Heart right ventricle (tissue), 16 donors: ENCODE measurements around the gene PLEKHM1. TPM values are rescaled to one million over a fixed set of nuclear protein-coding genes. Genes with fewer than 3 reads are reported as not detected.

Experiments used
- ATAC-seq, 8 donors: fragments of 200-7000 bp; cut with Tn5 transposase; one replicate each; pipeline ENCODE4 v1.9.1; 2020; ENCODE audit warnings: mild to moderate bottlenecking in 8 of 8, moderate library complexity in 8 of 8, moderate number of reproducible peaks in 1 of 8
- DNase-seq, 2 donors: peaks; one replicate each; pipeline ENCODE4 v3.0.0-alpha.2; 2020
- H3K27ac ChIP-seq, 10 donors: fragments of 200-600 bp; sonication (generic) in 2 of 10; one replicate each; pipeline versions ENCODE4 v1.5.0 to v1.8.0; 2020 to 2022; ENCODE audit warnings: mild to moderate bottlenecking in 3 of 10
- H3K27me3 ChIP-seq, 7 donors: fragments of 200-600 bp; one replicate each; pipeline ENCODE4 v1.8.0; 2021 to 2022; ENCODE audit warnings: mild to moderate bottlenecking in 2 of 7
- H3K36me3 ChIP-seq, 9 donors: fragments of 200-600 bp; sonication (generic) in 1 of 9; one replicate each; pipeline versions ENCODE4 v1.5.0 to v1.8.0; 2020 to 2022; ENCODE audit warnings: mild to moderate bottlenecking in 2 of 9
- H3K4me1 ChIP-seq, 9 donors: fragments of 200-600 bp; sonication (generic) in 1 of 9; one replicate each; pipeline versions ENCODE4 v1.5.0 to v1.8.0; 2020 to 2022; ENCODE audit warnings: mild to moderate bottlenecking in 4 of 9
- H3K4me3 ChIP-seq, 10 donors: fragments of 200-600 bp; sonication (generic) in 2 of 10; one replicate each; pipeline versions ENCODE4 v1.5.0 to v1.8.0; 2020 to 2022; ENCODE audit warnings: mild to moderate bottlenecking in 7 of 10, moderate library complexity in 2 of 10
- H3K9me3 ChIP-seq, 11 donors: fragments of 200-600 bp in 10 of 11; sonication (generic) in 2 of 11; one replicate each; pipeline versions ENCODE4 v1.5.0 to v1.8.0; 2013 to 2022; ENCODE audit warnings: mild to moderate bottlenecking in 2 of 11, control low read depth in 1 of 11, moderate library complexity in 1 of 11
- CTCF ChIP-seq, 9 donors: fragments of 200-600 bp; sonication (generic) in 2 of 9; IDR thresholded peaks; one replicate each; pipeline versions ENCODE4 v1.5.0 to v1.8.0; 2021 to 2022; ENCODE audit warnings: antibody characterized with exemption in 9 of 9, mild to moderate bottlenecking in 5 of 9, moderate library complexity in 1 of 9
- WGBS, 2 donors: extraction: QIAGEN DNeasy Blood & Tissue Kit; methylation state at CpG; one replicate each; pipeline ENCODE4 v1.1.7; 2013; ENCODE audit warnings: inconsistent platforms in 1 of 2; 5-methylcytosine and 5-hydroxymethylcytosine counted together
- intact Hi-C, 10 donors: fragments of 100-400 bp; cut with DNase I; formaldehyde crosslinking; loops; one replicate each; pipeline versions ENCODE4 v1.11.1 to v1.14.2; 2022
- polyA plus RNA-seq, 2 donors: library from polyadenylated mRNA; stranded (reverse); fragments of 200-250 nt; gene quantifications; one replicate each; pipeline ENCODE4 v1.2.3, GENCODE V29; 2013
- total RNA-seq, 10 donors: library from RNA; stranded (reverse); fragmentation: NEBNext Ultra II Directional in 3 of 10; extraction: Animal tissue kit (Norgen Biotek cat#: 25700) in 3 of 10; gene quantifications; one replicate each; pipeline versions ENCODE4 v1.2.1 to v1.2.4, GENCODE V29; 2021 to 2023
- donor health status: Arrhythmogenic right ventricular cardiomyopathy.
- donor health status: ischemic (EF 13 %, LVEDD 7.1; RV severe dilation, severe dysfunction).
- donor health status: healthy with polysubstance abuse.
- donor health status: DM: no; HTN: yes; CAD: no.
- donor health status: DM: no; HTN: no; CAD: no.
- donor health status: ischemic (EF 25% LVEDD 6.9; RV normal size, moderate dysfunction).
- donor health status: ischemic (EF 25% LVEDD 5.7; RV mildly dilated, moderate dysfunction).
- donor health status: healthy.
- donor health status: DM: yes; HTN: yes; CAD: no.
- donor health status: Ischemic cardiomyopathy.
- donor health status: ischemic (EF 35%, LVEDD 5.7; RV mildly dilated, moderate dysfunction).
- donor health status: nonischemic (EF 11% LVEDD 7.7; RV severe dilation, severe dysfunction).
- donor health status: DM: yes; HTN: yes; CAD: no.
- donor health status: PGD.
- donor health status: ischemic (EF 29% LVEDD 5.4; RV normal size, mild dysfunction).
- donor health status: nonischemic (EF 23%, LVEDD 6.1; RV moderate dilation, normal function).

The PLEKHM1 gene
- total and polyA plus RNA-seq, 12 donors, result 9.9 to 46.9 (median 25.6) TPM

GRCh38 chr17:45389354-45389753 is 101.2 kb downstream of the PLEKHM1 start:
- H3K36me3 ChIP-seq, result peaks cover 0 to 8% (median under 1%) of the 10 kb centered on the region in 9 donors
- no peak for DNase-seq
- H3K4me3 ChIP-seq, result no peak overlapping the region
- peaks cover 0 to 24% (median 14%) of the 10 kb centered on the region in 9 donors for H3K4me1 ChIP-seq
- no peaks in the 10 kb centered on the region for H3K9me3 ChIP-seq
- 52 to 56% methylated on average over 3 of the region's 3 CpGs for WGBS, 2 donors
- ATAC-seq, result no peak
- H3K27ac ChIP-seq, result no peak overlapping the region
- peaks cover 0 to 8% (median 0%) of the 10 kb centered on the region in 7 donors for H3K27me3 ChIP-seq
- intact Hi-C loops, result loop anchor here in 5 of 10 donors (5.0 to 10.0 kb wide), 4 partner anchors 112 to 255 kb away; partner anchors contain the start of genes ACBD4 (in 1 of the 5), FMNL1 (in 1 of the 5) and PLCD3 (in 1 of the 5)
- TF ChIP-seq CTCF (IDR thresholded peaks at IDR 0.05), result no peak

GRCh38 chr17:45388604-45389325 is 101.8 kb downstream of the PLEKHM1 start:
- ATAC-seq, result no peak
- intact Hi-C loops, result loop anchor here in 5 of 10 donors (5.0 to 10.0 kb wide), 4 partner anchors 111 to 254 kb away; partner anchors contain the start of genes ACBD4 (in 1 of the 5), FMNL1 (in 1 of the 5) and PLCD3 (in 1 of the 5)

GRCh38 chr17:45387739-45388138 is 102.8 kb downstream of the PLEKHM1 start:
- intact Hi-C loops, result loop anchor here in 6 of 10 donors (1.0 to 10.0 kb wide), 5 partner anchors 110 to 253 kb away; partner anchors contain the start of genes ACBD4 (in 1 of the 6), FMNL1 (in 1 of the 6) and PLCD3 (in 1 of the 6)
- Histone ChIP-seq H3K4me1 (peaks cover 0 to 26% (median 14%) of the 10 kb centered on the region in 9 donors), H3K36me3 (no peaks in the 10 kb centered on the region), H3K4me3 (no peak overlapping the region), H3K27ac (no peak overlapping the region), H3K9me3 (no peaks in the 10 kb centered on the region), H3K27me3 (peaks cover 0 to 8% (median 0%) of the 10 kb centered on the region in 7 donors)
- no peak for TF ChIP-seq CTCF (IDR thresholded peaks at IDR 0.05)
- no peak for DNase-seq
- WGBS, 2 donors, result 90 to 97% methylated on average over 3 of the region's 3 CpGs
- no peak for ATAC-seq

More at GRCh38 chr17:45388604-45389325, 101.8 kb downstream of the PLEKHM1 start:
- H3K9me3 ChIP-seq, result no peaks in the 10 kb centered on the region
- no peak overlapping the region for H3K27ac ChIP-seq
- no peak overlapping the region for H3K4me3 ChIP-seq
- no peak for TF ChIP-seq CTCF (IDR thresholded peaks at IDR 0.05)
- H3K36me3 ChIP-seq, result peaks cover 0 to 2% (median 0%) of the 10 kb centered on the region in 9 donors
- peaks cover 0 to 8% (median 0%) of the 10 kb centered on the region in 7 donors for H3K27me3 ChIP-seq
- DNase-seq, result no peak
- WGBS, 2 donors, result 67 to 69% methylated on average over 10 of the region's 10 CpGs
- H3K4me1 ChIP-seq, result peaks cover 0 to 26% (median 14%) of the 10 kb centered on the region in 9 donors

GRCh38 chr17:45386178-45386577 is 104.3 kb downstream of the PLEKHM1 start:
- H3K9me3 ChIP-seq, result no peaks in the 10 kb centered on the region
- 56 to 63% methylated on average over 4 of the region's 4 CpGs for WGBS, 2 donors
- peaks cover 0 to 40% (median 14%) of the 10 kb centered on the region in 9 donors for H3K4me1 ChIP-seq
- H3K4me3 ChIP-seq, result no peak overlapping the region
- no peak overlapping the region for H3K27ac ChIP-seq
- H3K36me3 ChIP-seq, result no peaks in the 10 kb centered on the region
- intact Hi-C loops, result loop anchor here in 5 of 10 donors (5.0 to 10.0 kb wide), 4 partner anchors 109 to 251 kb away; partner anchors contain the start of genes ACBD4 (in 1 of the 5), FMNL1 (in 1 of the 5) and PLCD3 (in 1 of the 5)
- no peak for ATAC-seq
- TF ChIP-seq CTCF (IDR thresholded peaks at IDR 0.05), result no peak
- DNase-seq, result no peak
- peaks cover 0 to 8% (median 0%) of the 10 kb centered on the region in 7 donors for H3K27me3 ChIP-seq

Other genes starting within 250 kb of the PLEKHM1 start
- under 1 TPM in 2 of 10 donors, not detected in 8; 0.13 to 0.16 TPM for gene SPATA32, start 228.6 kb downstream of the PLEKHM1 start, total RNA-seq
- gene SPATA32, start 228.6 kb downstream of the PLEKHM1 start, polyA plus RNA-seq, result not detected
- gene MAP3K14, start 173.7 kb downstream of the PLEKHM1 start, total RNA-seq, result 10 to 100 TPM in 9 of 10 donors, 1 to 10 TPM in 1; 6.7 to 24.1 (median 12.6) TPM
- gene MAP3K14, start 173.7 kb downstream of the PLEKHM1 start, polyA plus RNA-seq, result 10 to 100 TPM in 1 of 2 donors, 1 to 10 TPM in 1; 7.9 to 15.9 TPM
- gene ARHGAP27, start 57.9 kb downstream of the PLEKHM1 start, total RNA-seq, result 10 to 100 TPM; 15.2 to 46.9 (median 25.3) TPM
- gene ARHGAP27, start 57.9 kb downstream of the PLEKHM1 start, polyA plus RNA-seq, result 10 to 100 TPM; 17.9 to 65.8 TPM